OCI-LY7 (cell line): ENCODE measurements around the gene LZTS2. TPM values are rescaled to one million over a fixed set of nuclear protein-coding genes. Genes with fewer than 3 reads are reported as not detected.

Source experiments
- BruUV-seq: library from RNA; stranded (reverse); fragments of 400-500 nt; replicated peaks from 2 replicates; lab custom pipeline; 2021; lab: Mats Ljungman, UMichigan
- CTCF ChIA-PET: fragments of 300-600 bp; sonication (Branson Sonifier 250); formaldehyde crosslinking; loops from one replicate; lab custom pipeline; 2022; ENCODE audit warnings: antibody characterized with exemption; ENCODE audit not compliant: unreplicated experiment; lab: Charles Lee
- POLR2A ChIA-PET: fragments of 300-600 bp; sonication (Branson Sonifier 250); formaldehyde crosslinking; loops from one replicate; lab custom pipeline; 2022; ENCODE audit warnings: antibody characterized with exemption; lab: Charles Lee
- DNase-seq: peaks from one replicate; pipeline ENCODE4 v3.0.0-alpha.2; 2015; ENCODE audit warnings: low spot score
- H2AFZ ChIP-seq: fragments of 200-600 bp; sonication (generic), shearing (Covaris generic); 2 replicates; pipeline ENCODE4 v1.6.1; 2014; ENCODE audit warnings: mild to moderate bottlenecking, antibody characterized with exemption, low read length, moderate library complexity
- H3K27ac ChIP-seq: fragments of 200-600 bp; sonication (generic); 2 replicates; pipeline ENCODE4 v1.5.1; 2014; ENCODE audit warnings: mixed run types, low read depth, mild to moderate bottlenecking, moderate library complexity, low read length, inconsistent platforms; ENCODE audit not compliant: poor library complexity, severe bottlenecking
- H3K36me3 ChIP-seq: fragments of 200-600 bp; sonication (generic); 2 replicates; pipeline ENCODE4 v1.6.1; 2014; ENCODE audit warnings: mild to moderate bottlenecking, antibody characterized with exemption, low read length, moderate library complexity, mixed read lengths; ENCODE audit not compliant: insufficient read depth
- H3K4me1 ChIP-seq: fragments of 200-600 bp; sonication (generic); 2 replicates; pipeline ENCODE4 v1.5.1; 2014; ENCODE audit warnings: mild to moderate bottlenecking, low read length; ENCODE audit not compliant: insufficient read depth, poor library complexity, severe bottlenecking
- H3K4me2 ChIP-seq: fragments of 200-600 bp; sonication (generic); 2 replicates; pipeline ENCODE4 v1.6.1; 2014; ENCODE audit warnings: mild to moderate bottlenecking, low read length
- H3K4me3 ChIP-seq: fragments of 200-600 bp; sonication (generic); 2 replicates; pipeline ENCODE4 v1.5.1; 2014; ENCODE audit warnings: mild to moderate bottlenecking, low read depth, low read length; ENCODE audit not compliant: poor library complexity, severe bottlenecking
- H3K79me2 ChIP-seq: fragments of 200-600 bp; sonication (generic); 2 replicates; pipeline ENCODE4 v1.6.1; 2016; ENCODE audit warnings: low read depth, mild to moderate bottlenecking, low read length, moderate library complexity, mixed read lengths; ENCODE audit not compliant: insufficient read depth
- H3K9me2 ChIP-seq: fragments of 200-600 bp; sonication (generic); 2 replicates; pipeline ENCODE4 v1.6.1; 2016; ENCODE audit warnings: mild to moderate bottlenecking, low read length, mixed read lengths; ENCODE audit not compliant: insufficient read depth
- H3K9me3 ChIP-seq: fragments of 200-600 bp; sonication (generic); 2 replicates; pipeline ENCODE4 v1.6.1; 2014; ENCODE audit warnings: mild to moderate bottlenecking, mixed run types, low read length, mixed read lengths
- H4K20me1 ChIP-seq: fragments of 200-600 bp; sonication (generic); 2 replicates; pipeline ENCODE4 v1.6.1; 2014; ENCODE audit warnings: mild to moderate bottlenecking, antibody characterized with exemption, low read length, moderate library complexity, mixed read lengths; ENCODE audit not compliant: insufficient read depth
- EZH2phosphoT487 ChIP-seq: fragments of 200-600 bp; sonication (generic); IDR thresholded peaks from 2 replicates; pipeline ENCODE4 v1.6.1; 2018; ENCODE audit warnings: low read depth, borderline replicate concordance, mild to moderate bottlenecking, mixed run types, antibody characterized with exemption, low read length, moderate library complexity, mixed read lengths
- intact Hi-C: fragments of 100-400 bp; cut with micrococcal nuclease; formaldehyde crosslinking; loops from one replicate; pipeline ENCODE4 v1.10.0; 2022; ENCODE audit not compliant: unreplicated experiment
- total RNA-seq, 2 experiments: library from RNA; depleted of rRNA in 1 of 2; stranded (reverse); fragments of >200 nt in 1 of 2; shearing (Covaris generic) in 1 of 2; gene quantifications; 2 replicates each; pipeline ENCODE4 v1.2.3, GENCODE V29; 2014 to 2022
- TF ChIP-seq, protein P1 (sequence below): fragments of 200-600 bp; sonication (generic); conservative IDR thresholded peaks from 2 replicates; pipeline ENCODE4 v1.5.1; 2014; ENCODE audit warnings: mild to moderate bottlenecking, antibody characterized with exemption, low read length, moderate library complexity, mixed read lengths

The LZTS2 gene
- total RNA-seq, 2 experiments from 2014 or later, result 13.6 to 20.3 TPM

DNA sequence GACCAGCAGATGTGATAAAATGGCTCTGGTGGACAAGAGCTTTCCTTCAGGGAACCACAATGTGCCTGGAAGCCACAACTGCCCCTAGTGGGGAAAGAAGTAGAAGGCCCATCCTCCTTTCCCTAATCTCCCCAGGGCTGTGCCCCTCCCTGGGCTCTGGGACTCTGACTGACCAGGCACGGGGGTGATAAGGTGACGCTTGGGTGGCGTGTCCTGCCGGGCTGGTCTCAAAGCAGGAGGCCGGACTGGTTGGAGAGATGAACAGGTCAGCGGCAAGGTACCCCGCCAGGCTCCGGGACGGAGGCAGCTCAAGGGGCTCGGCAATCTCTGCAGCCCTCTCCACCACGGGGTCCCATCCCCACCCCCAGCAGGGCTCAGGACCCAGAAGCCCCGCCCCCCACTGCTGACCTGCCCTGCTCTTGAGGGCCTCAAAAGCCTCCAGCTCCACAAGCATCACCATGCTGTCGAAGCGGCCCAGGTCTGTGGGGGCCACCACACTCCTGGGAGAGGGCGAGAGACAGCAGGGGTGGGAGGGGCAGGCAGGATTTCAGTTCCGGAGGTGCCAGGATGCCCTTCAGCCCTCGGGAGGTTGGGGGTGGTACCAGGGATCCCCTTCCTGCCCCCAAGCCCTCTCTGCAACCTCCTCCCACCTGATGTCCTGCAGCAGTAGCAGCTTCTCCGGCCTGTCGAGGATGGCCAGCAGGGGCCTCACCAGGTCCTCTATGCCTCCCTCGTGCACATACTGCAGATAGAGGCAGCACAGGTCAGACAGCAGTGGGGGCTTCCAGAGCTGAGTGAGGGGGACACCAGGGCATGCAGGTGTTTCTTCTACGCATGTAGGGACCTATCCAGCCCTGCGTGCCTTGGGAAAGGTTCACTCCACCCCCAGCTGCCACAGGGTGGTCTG lies 12.2 kb downstream of the LZTS2 start:
- POLR2A ChIA-PET, result interaction anchor here (0.6 kb wide), 1 partner anchor 44 kb away, joined by 3 read pairs; no protein-coding TSS in a partner anchor
- no peak for TF ChIP-seq EZH2phosphoT487
- TF ChIP-seq, protein P1, sequence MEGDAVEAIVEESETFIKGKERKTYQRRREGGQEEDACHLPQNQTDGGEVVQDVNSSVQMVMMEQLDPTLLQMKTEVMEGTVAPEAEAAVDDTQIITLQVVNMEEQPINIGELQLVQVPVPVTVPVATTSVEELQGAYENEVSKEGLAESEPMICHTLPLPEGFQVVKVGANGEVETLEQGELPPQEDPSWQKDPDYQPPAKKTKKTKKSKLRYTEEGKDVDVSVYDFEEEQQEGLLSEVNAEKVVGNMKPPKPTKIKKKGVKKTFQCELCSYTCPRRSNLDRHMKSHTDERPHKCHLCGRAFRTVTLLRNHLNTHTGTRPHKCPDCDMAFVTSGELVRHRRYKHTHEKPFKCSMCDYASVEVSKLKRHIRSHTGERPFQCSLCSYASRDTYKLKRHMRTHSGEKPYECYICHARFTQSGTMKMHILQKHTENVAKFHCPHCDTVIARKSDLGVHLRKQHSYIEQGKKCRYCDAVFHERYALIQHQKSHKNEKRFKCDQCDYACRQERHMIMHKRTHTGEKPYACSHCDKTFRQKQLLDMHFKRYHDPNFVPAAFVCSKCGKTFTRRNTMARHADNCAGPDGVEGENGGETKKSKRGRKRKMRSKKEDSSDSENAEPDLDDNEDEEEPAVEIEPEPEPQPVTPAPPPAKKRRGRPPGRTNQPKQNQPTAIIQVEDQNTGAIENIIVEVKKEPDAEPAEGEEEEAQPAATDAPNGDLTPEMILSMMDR, result peak; percentile 33; the same call in 1 of the 2 replicates

DNA sequence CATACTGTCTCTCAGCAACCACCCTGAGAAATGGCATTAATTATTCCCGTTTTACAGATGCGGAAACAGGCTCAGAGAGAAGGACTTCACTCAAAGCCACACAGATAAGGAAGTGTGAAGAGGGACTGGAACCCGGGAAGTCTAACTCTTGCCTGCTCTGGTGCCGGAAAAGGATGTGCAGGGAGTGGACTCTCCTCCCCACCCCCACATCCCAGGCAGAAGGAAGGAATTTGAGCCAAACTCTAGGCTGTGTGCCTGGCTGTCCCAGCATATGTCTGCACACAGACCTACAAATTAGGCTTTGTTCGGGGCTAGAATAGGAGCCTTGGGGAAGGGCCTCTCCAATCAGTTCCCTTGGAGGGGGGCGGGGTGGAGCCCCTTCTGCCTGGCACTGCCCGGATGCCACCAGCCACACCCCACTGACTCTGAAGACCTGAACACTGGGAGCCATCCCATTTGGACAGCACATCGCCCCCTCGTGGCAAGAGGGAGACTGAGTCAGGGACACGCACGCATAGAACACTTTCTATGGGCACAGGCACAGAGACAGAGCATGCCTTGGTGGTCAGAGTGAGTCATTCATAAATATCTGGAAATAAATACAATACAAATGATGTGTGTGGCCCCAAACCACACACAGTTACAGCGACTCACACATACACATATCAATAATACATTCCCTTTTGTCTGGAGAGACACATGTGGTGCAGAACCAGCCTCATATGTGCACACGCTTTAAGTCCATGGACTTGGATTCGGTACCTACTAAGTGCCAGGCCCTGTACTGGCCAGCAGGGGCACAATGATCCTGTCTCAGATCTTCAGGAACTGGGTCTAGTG lies 13.1 kb downstream of the LZTS2 start:
- DNase-seq, result peak; percentile 79
- Histone ChIP-seq H3K79me2 (no peaks in the 10 kb centered on the region), H3K4me2 (no peak overlapping the region), H3K36me3 (no peaks in the 10 kb centered on the region), H3K4me1 (no peaks in the 10 kb centered on the region), H3K9me3 (no peaks in the 10 kb centered on the region), H2AFZ (no peak overlapping the region), H3K9me2 (no peaks in the 10 kb centered on the region), H3K4me3 (no peak overlapping the region), H4K20me1 (no peaks in the 10 kb centered on the region), H3K27ac (no peak overlapping the region)
- intact Hi-C loops, result loop anchor here (5.0 kb wide), 1 partner anchor 1180 kb away; no protein-coding TSS in a partner anchor
- ChIA-PET CTCF (no interaction called here), POLR2A (no interaction called here)
- no TSS peak for BruUV-seq
- TF ChIP-seq, protein P1, result peak; percentile 93
- TF ChIP-seq EZH2phosphoT487, result no peak

More for the DNA sequence above, 12.2 kb downstream of the LZTS2 start:
- H3K4me3 ChIP-seq, result no peak overlapping the region
- no peaks in the 10 kb centered on the region for H3K79me2 ChIP-seq
- no peak overlapping the region for H3K4me2 ChIP-seq
- H3K9me2 ChIP-seq, result no peaks in the 10 kb centered on the region
- H3K9me3 ChIP-seq, result no peaks in the 10 kb centered on the region
- no peaks in the 10 kb centered on the region for H3K4me1 ChIP-seq
- no peaks in the 10 kb centered on the region for H4K20me1 ChIP-seq
- H3K27ac ChIP-seq, result no peak overlapping the region
- CTCF ChIA-PET, result no interaction called here
- no peak for DNase-seq
- intact Hi-C loops, result loop anchor here (5.0 kb wide), 1 partner anchor 1179 kb away; no protein-coding TSS in a partner anchor
- BruUV-seq, result no TSS peak
- H3K36me3 ChIP-seq, result no peaks in the 10 kb centered on the region
- H2AFZ ChIP-seq, result no peak overlapping the region
